GOT3 (cell line): Measurements from ENCODE around the gene UCN2.

Source experiments
- DNase-seq: peaks from one replicate; lab custom pipeline; 2025; ENCODE audit warnings: mixed read lengths; lab: John Stamatoyannopoulos, UW

Gene UCN2, protein sequence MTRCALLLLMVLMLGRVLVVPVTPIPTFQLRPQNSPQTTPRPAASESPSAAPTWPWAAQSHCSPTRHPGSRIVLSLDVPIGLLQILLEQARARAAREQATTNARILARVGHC

DNA sequence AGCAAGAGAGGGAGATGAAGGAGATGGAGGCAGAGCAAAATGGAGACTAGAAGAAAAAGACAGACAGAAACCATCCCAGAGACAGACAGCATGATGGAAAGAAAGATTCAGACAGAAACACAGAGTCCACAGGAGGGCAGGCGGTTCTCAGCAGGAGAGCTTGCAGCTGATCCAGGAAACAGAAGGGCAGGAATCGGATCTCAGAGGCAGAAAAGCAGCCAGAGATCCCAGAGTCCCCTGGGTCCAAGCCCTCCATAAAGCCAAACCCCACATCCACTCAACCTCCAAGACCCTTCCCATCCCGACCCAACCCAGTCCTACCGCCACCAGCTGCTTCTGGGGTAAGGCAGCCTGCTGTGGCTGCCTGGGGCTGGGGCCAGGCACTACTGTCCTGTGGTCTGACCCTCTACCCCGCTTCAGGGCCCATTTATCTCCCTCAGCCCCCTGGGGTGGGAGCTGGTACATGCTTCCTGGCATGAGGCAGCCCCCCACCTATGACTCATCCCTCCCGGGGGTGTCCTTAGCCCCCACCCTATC, at the start of gene UCN2:
UCN2 (minus strand) TSS at position 400 of the 537 bp plus-strand sequence. CDS start 657 bp downstream, outside the sequence.
- DNase-seq, result no peak

DNA sequence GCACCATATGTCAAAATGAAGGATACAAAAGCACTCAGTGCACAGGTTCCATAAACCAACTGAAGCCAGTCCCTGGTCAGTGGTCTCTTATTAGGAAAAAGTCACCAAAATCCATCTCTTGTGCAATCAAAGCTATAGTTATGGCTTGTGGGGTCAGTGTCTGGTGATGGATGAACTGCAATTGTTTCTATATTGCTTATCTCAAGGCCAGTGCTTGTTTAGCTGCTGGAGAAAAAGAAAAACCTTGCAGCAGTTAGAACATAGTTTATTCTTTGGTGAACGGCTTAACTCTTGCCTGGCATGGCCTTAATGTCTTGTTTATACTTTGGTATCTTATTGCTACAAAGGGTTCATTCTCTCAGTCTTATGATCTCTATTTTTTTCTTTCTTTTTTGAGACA, 48.7 kb upstream of the UCN2 start:
- DNase-seq, result no peak

DNA sequence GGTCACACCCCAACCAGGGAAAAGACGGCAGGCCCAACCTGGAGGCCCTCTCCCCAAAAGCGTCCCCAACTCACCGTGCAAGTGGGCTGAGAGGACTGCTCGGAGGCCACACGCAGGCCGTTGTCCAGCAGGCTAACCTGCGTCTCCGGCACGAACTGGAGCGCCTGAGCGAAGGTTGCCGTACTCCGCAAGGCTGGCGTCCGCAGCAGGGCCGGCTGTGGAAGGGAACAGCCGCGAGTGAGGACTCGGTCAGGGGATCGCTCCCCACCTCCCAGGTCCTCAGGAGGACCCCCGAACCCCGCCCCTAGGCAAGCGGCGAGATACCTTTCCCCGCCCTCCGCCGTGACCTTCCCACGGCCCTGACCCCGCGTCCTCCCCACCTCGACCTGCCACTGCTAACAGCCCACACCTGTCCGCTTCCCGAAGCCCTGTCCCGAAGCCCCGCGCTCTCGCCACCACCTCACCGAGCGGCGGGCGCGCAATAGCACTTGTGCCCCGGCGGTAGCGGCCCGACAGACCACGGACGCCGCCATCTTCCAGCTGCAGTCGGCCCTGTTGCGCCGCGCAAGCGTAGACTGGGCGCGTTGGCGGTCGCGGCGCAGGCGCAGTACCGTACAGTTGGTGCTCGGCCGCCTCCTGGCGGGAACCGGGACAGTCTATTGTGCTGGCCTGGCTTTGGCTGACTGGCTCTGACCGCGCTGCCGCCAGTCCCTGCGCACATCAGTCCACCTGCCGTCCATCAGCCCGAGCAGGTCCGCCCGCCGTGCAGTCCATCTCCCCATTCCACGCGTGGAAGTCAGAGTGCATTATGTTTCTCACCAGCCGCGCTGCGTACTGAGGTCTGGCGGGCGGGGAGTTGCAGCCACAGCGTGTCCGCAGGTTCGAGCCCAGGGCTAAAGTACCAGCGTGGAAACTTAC, 45.8 kb upstream of the UCN2 start, which contains the start of gene UQCRC1:
UQCRC1 (minus strand) TSS at position 559 of the 918 bp plus-strand sequence; CDS start at position 533, 26 bp downstream.
- DNase-seq, result peak; percentile 83

DNA sequence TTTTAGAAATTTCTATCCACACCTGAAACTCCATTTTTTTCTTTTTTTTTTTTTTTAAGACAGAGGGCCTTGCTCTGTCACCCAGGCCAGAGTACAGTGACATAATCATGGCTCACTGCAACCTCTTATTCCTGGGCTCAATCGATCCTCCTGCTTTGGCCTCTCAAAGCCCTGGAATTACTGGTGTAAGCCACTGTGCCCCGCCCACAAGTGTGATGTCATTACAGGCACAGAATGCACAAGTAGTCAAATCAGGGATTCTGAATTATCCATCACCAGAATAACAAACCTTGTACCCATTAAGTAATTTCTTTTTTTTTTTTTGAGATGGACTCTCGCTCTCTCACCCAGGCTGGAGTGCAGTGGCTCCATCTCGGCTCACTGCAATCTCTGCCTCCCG, 43.9 kb upstream of the UCN2 start:
- no peak for DNase-seq

DNA sequence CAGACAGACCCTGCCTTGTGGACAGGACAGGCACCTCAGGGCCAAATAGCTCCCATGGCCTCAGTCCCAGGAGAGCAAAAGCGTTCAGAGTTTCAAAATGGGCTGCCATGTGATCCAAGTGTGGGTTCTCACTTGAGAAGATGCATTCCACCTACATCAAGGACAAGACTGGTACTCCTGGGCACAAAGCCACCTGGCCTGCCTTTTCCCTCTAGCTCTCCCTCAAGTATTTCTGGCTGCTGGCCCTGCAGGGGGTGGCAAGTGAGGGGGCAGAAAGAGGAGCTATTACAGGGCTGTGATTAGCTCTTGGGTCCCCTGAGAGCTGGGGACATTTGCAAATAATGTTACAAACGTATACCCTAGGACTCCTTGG, 38.0 kb upstream of the UCN2 start:
- DNase-seq, result no peak

DNA sequence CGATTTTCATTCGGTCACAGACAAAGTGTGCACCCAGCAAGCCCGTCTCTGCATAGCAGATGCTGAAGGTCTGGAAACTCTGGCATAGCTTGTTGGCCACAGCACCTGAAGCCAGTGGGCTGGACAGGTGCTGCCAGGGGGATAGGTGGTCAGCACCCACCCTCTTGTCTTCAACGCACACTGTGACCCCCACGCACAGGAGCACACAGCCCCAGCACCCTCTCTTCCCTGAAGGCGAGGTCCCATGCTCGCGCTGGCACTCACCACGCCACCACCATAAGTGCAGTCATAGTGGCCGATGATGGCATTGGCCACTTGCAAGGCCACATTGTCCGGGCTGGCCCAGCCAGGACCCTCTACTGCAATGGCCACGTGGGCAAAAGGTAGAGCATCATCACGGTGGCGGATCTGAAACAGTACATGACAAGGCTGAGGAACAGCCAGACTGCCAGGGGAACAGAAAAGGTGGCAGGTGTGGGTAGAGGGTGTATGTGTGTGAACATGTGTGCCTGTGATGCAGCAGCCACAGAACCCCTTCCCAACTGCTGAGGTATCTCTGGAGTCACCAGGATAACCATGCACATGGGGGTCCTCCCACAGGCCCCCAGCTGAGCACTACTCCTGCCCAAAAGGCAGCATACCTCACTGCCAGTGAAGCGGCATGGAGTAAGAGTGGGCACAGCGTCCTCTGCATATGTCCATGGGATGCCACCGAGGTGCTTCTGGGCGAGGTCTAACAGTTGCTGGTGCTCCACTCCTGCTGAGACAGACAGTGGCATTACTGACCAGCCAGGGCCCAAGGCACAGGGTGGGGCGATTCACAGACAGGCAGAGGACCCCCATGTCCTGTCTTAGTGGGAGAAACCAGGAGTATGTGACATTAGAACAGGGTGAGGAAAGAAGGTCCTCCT, 37.4 kb upstream of the UCN2 start:
- DNase-seq, result no peak

DNA sequence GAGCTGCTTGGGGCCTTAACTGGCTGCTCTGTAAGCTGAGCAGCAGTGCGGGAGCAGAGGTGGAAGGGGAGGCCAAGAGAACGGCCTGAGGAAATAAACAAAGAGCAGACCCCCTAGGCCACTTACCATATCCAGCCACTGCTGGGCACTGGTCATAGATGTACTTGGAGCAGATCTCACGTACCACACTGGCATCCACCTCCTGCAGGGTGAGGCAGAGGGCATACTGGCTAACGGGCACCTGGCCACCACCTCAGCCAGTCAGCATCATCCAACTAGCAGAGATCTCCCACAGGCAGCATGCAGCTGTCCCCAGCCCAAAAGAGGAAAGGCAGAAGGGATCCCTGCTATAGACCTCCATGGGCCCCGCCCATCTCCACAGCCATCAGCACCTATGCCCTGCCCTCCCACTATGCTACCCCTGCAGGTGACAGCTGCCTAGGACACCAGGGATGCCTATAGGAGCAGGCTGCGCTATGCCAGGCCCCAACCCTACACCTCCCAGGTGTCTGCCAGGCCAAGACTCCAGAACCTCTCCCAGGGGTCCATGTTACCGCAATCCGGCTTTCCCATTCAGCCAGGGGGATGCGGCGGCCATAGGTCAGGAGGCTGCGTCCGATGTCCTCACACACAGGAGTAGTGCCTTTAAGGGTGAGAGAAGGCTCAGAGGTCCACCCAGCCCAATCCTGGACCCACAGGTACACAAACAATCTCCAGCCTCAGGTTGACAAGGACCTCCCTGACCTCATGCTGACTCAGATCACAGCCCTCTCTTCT, 36.1 kb upstream of the UCN2 start:
- DNase-seq, result no peak

DNA sequence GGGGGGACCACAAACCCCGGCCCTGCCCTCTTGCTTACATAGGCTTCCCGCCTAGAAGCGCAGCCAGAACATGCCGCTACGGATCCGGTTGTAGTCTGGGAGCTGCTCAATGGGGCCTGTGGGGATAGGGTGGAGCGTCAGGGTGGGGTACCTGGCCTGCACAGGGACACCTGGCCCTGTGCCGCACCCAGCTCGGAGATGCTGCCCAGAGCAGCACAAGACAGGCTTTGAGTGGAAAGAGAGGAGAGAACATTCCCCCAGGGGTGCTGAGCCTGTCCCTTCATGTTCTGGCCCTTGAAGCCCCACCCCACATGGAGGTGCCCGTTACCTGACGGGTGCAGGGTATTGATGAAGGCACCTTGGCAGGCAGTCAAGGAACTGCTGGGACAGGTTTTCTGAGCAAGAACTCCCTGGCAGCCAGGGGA, 35.5 kb upstream of the UCN2 start:
- DNase-seq, result no peak

DNA sequence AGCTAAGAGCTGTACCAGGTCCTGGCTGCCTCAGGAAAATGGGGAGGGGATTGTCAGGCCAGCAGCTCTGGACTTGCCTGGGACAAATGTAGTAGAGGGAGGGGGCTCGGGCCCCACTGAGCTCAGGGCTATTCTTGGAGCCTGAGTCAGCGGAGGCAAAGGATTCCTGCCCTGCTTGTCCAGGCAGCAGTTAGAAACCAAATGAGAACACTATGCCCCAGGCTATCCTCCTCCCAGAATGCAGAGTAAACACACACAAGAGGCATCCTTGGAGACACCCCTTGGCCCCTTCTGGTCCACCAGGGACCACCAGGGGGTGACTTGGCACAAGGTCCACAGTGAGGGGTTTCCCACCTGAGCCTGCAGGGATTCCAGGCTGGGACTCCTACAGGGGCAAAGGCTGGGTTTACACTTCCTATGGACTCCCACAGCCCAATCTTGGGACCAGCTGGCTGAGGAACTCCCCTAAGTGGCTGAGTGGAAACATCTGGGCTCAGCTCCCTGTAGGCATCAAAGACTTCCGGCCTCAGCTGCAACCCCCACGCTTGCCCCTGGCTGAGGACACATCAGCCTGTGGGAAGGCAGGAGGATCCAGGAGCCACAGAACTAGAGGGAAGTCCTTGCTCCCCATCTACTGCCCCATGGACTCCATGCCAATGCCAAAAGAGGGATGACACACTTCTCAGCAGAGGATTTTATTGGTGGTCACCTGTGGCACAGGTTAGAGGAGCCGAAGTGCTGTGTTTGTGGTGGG, 34.9 kb upstream of the UCN2 start:
- peak; percentile 64 for DNase-seq

DNA sequence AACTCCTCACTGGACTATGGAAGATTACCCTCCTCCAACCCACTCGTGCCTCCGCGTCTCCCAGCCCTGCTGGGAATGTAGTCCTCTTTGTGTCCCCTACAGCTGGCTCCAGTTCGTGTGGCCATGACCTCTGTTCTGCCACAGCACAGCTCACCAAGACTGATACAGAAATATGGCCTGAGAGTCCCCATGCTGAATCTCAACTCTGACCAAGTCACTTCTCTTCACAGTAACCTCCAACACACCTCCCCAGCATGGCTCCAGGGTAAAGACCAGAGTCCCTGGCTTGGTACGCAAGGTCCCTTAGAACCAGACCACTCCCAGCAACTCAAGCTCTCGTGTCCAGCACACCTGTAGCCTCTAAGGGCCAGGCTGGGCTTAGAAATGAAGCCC, 33.8 kb upstream of the UCN2 start:
- DNase-seq, result no peak

DNA sequence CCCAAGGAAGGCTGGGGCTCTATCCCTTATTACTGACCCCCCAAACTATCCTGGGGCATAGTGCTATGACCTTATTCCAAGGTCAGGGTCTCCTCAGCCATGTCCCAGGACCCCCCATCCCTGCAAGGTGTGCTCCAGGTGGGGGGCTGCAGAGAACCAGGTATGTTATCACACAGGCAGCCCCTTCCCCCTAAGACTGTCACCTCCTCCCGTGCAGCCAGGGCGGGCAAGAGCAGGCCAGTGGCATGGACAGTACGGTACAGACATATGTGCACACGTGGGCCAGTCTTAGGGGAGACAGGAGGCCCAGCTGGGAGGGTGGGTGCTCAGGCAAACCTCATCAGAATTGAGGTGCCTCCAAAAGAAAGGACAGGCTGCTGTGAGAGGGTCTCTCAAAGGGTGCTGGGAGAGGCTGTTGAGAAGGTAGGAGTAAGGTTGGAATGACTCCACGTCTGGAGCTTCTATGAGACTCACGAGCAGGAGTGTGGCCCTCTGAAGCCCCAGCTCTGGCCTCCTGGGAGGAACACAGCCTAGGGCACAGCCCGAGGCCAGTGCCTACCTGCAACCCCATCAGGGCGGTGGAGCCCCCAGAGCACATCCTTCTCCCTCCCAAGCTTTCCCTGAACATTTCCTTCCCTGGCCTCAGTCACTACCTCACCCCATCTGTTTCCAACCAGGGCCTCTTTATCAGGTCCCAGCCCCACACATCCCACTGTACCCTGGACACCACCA, 33.3 kb upstream of the UCN2 start:
- no peak for DNase-seq

DNA sequence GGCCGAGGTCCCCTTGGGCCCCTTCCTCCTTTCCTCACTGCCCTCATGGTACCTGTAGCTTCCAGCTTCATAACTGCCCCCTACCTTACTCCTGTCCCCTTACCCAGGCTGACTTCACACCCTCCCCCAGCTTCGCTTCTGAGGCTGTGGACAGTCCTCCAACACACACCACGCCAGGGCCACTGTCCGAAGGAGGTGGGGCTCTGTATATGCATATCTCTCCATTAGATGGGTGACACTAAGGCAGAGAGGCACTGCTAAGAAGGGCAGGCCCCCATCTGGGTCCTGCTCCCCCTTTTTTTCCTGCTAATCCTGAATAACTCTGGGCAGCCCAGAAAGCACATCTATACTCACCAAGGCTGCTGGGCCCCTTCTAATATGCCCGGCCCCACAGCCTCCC, 32.6 kb upstream of the UCN2 start:
- no peak for DNase-seq

DNA sequence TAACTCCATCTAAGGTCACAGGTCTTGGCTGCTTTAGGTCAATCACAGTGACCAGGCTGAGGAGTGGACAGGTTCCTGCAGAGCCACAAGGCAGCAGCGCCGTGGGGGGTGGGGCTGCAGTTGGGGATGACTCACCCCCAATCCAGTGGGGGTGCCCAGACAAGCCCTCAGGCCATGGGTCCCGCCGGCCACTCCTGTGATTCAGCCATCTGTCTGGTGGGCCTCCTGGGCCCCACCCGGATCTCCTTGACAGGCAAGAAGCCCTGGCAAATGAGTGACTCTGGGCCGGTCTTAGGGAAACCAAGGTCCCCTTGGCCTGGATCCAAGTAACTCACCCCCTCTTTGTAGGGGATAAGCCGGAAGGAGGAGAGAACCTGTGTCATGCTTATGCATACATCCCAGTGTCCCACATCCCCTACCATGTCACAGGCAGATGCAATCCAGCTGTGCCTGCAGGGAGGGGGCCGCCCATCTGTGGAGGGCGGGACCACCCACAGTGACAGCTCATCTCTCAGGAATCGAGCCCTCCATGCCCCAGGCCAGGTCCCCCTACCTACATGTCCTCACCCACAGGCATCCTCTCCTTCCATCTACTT, 32.0 kb upstream of the UCN2 start:
- DNase-seq, result peak; percentile 73

DNA sequence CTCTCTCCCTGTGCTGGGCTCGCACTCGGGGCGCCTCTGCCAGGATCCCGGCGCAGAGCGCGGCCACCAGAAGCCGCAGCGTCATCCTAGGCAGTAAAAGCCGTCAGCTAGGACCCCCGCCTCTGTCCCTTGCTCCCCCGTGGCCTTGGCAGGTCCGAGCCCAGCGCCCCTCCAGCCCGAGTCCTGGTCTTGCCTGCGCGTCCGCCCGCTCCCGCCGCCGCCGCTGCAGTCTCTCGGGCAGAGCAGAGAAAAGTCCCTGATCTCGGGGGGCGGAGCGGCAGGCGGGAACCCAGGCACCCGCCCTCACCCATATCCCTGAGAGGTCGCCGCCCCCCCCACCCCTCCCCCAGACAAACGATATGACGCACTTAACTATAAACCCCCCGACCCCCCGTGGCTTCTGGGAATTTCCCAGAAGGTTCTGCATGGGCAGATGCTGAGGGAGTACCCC, 31.5 kb upstream of the UCN2 start, which contains the start of gene COL7A1:
COL7A1 (minus strand) TSS at position 255 of the 451 bp plus-strand sequence; CDS start at position 85, 170 bp downstream.
- DNase-seq, result no peak

DNA sequence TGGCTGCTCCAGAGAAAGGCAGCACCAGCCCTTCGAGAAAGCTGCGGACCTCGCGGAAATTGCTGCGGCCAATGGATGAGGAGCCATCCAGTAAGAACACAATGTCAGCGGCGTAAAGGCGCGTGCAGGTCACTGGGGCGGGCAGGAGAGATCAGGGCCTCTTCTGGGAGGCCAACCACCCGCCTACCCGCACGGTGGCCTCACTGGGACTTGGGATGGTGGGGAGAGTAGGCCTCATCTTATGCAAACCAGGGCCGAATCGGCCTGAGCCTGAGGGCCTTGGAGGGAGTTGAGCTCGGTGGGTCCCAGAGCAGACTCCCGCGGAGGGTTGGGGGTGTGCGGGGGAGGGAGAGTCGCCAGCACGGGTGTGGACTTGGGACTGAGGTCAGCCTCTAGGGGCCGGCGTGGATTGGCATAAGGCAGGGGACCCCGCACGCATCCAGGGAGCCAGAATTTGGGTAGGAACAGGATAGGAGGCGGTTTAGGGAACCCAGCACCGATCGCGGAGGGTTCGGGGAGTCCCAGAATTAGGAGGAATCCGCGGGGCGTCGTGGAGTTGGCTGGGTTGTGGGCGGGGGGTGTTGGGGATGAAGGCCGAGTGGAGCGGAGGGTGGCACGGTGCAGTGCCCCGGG, 31.0 kb upstream of the UCN2 start:
- DNase-seq, result no peak

DNA sequence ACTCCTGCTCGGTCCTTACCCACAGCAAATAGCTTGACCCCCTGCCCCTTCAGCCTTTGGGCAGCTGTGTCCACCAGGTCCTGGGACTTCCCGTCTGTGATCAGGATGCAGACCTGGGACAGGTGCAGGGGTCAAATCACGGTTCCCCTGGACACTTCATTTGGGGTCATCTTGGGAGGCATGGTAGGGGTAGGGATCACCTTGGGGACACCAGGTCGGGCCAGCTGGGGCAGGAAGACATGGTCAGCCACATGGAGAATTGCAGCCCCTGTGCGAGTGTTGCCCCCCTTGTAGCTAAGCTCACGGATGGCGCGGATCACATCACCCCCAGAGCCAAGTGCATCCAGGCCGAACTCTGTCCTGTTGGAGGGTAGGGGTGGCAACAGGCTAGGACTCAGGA, 29.8 kb upstream of the UCN2 start:
- DNase-seq, result no peak

DNA sequence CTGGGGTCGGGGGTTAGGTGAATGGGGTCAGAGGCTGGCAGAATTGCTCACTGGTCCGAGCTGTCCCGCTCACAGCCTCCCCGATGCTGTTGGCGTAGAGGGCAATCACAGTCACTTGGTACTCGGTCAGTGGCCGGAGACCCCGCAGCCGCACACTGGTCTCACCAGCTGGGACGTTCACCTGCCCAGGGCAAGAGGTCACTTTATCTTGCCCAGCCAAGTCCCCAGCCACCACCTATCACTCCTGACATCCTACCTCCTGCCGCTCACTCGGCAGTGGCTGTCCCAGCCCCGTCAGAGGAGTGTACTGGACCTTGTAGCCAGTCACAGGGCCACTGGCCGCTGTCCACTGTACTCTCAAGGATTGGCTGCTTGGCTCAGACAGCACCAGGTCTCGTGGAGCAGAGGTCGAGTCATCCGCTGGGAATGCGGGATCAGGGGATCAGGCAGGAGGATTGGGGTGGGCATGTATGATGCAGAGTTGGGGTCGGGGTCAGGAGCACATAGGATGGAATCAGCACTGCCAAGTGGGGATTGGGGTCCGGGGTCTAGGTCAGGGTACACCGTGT, 29.0 kb upstream of the UCN2 start:
- no peak for DNase-seq

DNA sequence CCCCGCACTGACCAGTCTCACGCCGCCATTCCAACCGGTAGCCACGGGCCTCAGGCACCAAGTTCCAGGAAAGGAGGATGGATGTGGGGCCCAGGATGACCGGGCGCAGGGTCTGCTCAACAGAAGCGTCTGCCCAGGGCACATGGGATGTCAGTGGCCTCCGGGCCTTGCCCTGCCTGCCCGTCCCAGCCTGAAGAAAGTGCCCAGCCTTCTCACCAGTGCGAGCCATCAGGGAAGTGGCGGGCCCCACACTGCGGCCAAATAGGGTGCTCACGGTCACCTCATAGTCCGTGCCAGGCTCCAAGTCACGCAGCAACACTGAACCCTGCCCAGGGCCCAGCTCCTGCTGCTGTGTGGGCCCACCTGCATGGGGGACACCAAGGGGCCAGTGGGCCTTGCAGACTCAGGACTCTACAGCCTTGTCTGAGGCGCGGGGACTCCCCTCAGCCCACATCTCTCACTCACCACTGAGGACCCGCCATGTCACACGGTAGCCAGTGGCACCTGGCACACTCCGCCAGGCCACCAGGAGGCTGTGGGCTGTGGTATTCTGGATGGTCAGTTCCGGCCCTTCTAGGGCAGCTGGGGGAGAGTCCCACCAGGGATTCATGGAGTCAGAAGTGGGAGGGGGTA, 28.4 kb upstream of the UCN2 start:
- no peak for DNase-seq
